ENCODE data around the gene SKIL. TPM values are rescaled to one million over a fixed set of nuclear protein-coding genes. Genes with fewer than 3 reads are reported as not detected.

The SKIL gene
- total RNA-seq, 2 donors from 2014 or later: 20.4 to 32.9 TPM

GRCh38 chr3:170429050-170429449, 71.5 kb downstream of the SKIL start:
- no peak overlapping the region for H3K27ac ChIP-seq
- no peak for DNase-seq (ENCODE audit: low spot score)
- H3K4me3 ChIP-seq: no peak overlapping the region
- no peaks in the 10 kb centered on the region for H3K9me3 ChIP-seq
- no peak for TF ChIP-seq CTCF (IDR thresholded peaks at IDR 0.05)
- H3K4me1 ChIP-seq: no peaks in the 10 kb centered on the region
- H3K27me3 ChIP-seq: no peaks in the 10 kb centered on the region
- no peaks in the 10 kb centered on the region for H3K36me3 ChIP-seq

GRCh38 chr3:170431054-170431453, 73.5 kb downstream of the SKIL start:
- H3K27ac ChIP-seq: no peak overlapping the region
- no peaks in the 10 kb centered on the region for H3K36me3 ChIP-seq
- TF ChIP-seq CTCF (IDR thresholded peaks at IDR 0.05): peak in 1 of 2 donors; percentile 12
- H3K4me3 ChIP-seq: no peak overlapping the region
- no peaks in the 10 kb centered on the region for H3K4me1 ChIP-seq
- H3K9me3 ChIP-seq: no peaks in the 10 kb centered on the region
- H3K27me3 ChIP-seq: no peaks in the 10 kb centered on the region
- no peak for DNase-seq (ENCODE audit: low spot score)

- no peaks in the 10 kb centered on the region for H3K36me3 ChIP-seq
- no peak for TF ChIP-seq CTCF (IDR thresholded peaks at IDR 0.05)
Observed at GRCh38 chr3:170432416-170432815, 74.9 kb downstream of the SKIL start.

GRCh38 chr3:170436697-170437096, 79.2 kb downstream of the SKIL start:
- H3K36me3 ChIP-seq: no peaks in the 10 kb centered on the region
- no peak for DNase-seq (ENCODE audit: low spot score)
- no peaks in the 10 kb centered on the region for H3K27me3 ChIP-seq
- H3K27ac ChIP-seq: no peak overlapping the region
- no peak for TF ChIP-seq CTCF (IDR thresholded peaks at IDR 0.05)
- H3K4me3 ChIP-seq: no peak overlapping the region
- H3K4me1 ChIP-seq: no peaks in the 10 kb centered on the region
- H3K9me3 ChIP-seq: no peaks in the 10 kb centered on the region

More at GRCh38 chr3:170432416-170432815, 74.9 kb downstream of the SKIL start:
- no peak for DNase-seq (ENCODE audit: low spot score)
- Histone ChIP-seq H3K27ac (no peak overlapping the region), H3K4me1 (no peaks in the 10 kb centered on the region), H3K27me3 (no peaks in the 10 kb centered on the region), H3K4me3 (no peak overlapping the region), H3K9me3 (no peaks in the 10 kb centered on the region)

GRCh38 chr3:170437176-170437575, 79.7 kb downstream of the SKIL start:
- DNase-seq (ENCODE audit: low spot score): no peak
- H3K4me1 ChIP-seq: no peaks in the 10 kb centered on the region
- H3K27ac ChIP-seq: no peak overlapping the region
- no peak overlapping the region for H3K4me3 ChIP-seq
- H3K36me3 ChIP-seq: no peaks in the 10 kb centered on the region
- TF ChIP-seq CTCF (IDR thresholded peaks at IDR 0.05): no peak
- H3K9me3 ChIP-seq: no peaks in the 10 kb centered on the region
- no peaks in the 10 kb centered on the region for H3K27me3 ChIP-seq

- DNase-seq (ENCODE audit: low spot score): no peak
- Histone ChIP-seq H3K4me1 (no peaks in the 10 kb centered on the region), H3K36me3 (no peaks in the 10 kb centered on the region), H3K4me3 (no peak overlapping the region), H3K27me3 (no peaks in the 10 kb centered on the region), H3K9me3 (no peaks in the 10 kb centered on the region), H3K27ac (no peak overlapping the region)
- no peak for TF ChIP-seq CTCF (IDR thresholded peaks at IDR 0.05)
Observed at GRCh38 chr3:170437696-170438407, 80.3 kb downstream of the SKIL start.
